WI38 (cell line): ENCODE results near the gene PPIL4.
"Not testable (repeated sequence)": the region's sequence is repeated elsewhere in the genome, so short reads cannot be mapped to it uniquely, and the experiment has no call there.

Experiments used
- H3K4me3 ChIP-seq: 2 replicates; pipeline ENCODE4 v1.5.1; 2011; ENCODE audit warnings: low read depth, mild to moderate bottlenecking, control low read depth, low read length
- CTCF ChIP-seq: IDR thresholded peaks from 2 replicates; pipeline ENCODE4 v1.5.1; 2012; ENCODE audit warnings: low read depth, mild to moderate bottlenecking, control low read depth, low read length

The PPIL4 gene

GRCh38 chr6:149464411-149464810, 81.4 kb downstream of the PPIL4 start:
- TF ChIP-seq CTCF: no peak
- no peak overlapping the region for H3K4me3 ChIP-seq

GRCh38 chr6:149463781-149464180, 82.1 kb downstream of the PPIL4 start:
- no peak overlapping the region for H3K4me3 ChIP-seq
- TF ChIP-seq CTCF: no peak

- not testable (repeated sequence) for H3K4me3 ChIP-seq
These were observed 83.1 kb downstream of the PPIL4 start for GRCh38 chr6:149462712-149463111.

- TF ChIP-seq CTCF: no peak
These were observed 84.2 kb downstream of the PPIL4 start for GRCh38 chr6:149461670-149462069.

GRCh38 chr6:149460249-149460648, 85.6 kb downstream of the PPIL4 start:
- not testable (repeated sequence) for H3K4me3 ChIP-seq

More at GRCh38 chr6:149461670-149462069, 84.2 kb downstream of the PPIL4 start:
- no peak overlapping the region for H3K4me3 ChIP-seq

GRCh38 chr6:149459761-149460160, 86.1 kb downstream of the PPIL4 start:
- TF ChIP-seq CTCF: no peak
- no peak overlapping the region for H3K4me3 ChIP-seq

GRCh38 chr6:149458806-149459205, 87.0 kb downstream of the PPIL4 start:
- TF ChIP-seq CTCF: no peak
- H3K4me3 ChIP-seq: no peak overlapping the region

GRCh38 chr6:149458196-149458595, 87.6 kb downstream of the PPIL4 start:
- TF ChIP-seq CTCF: no peak
- no peak overlapping the region for H3K4me3 ChIP-seq
